ENCODE measurements around the gene CHD3.

CHD3 gene

DNA sequence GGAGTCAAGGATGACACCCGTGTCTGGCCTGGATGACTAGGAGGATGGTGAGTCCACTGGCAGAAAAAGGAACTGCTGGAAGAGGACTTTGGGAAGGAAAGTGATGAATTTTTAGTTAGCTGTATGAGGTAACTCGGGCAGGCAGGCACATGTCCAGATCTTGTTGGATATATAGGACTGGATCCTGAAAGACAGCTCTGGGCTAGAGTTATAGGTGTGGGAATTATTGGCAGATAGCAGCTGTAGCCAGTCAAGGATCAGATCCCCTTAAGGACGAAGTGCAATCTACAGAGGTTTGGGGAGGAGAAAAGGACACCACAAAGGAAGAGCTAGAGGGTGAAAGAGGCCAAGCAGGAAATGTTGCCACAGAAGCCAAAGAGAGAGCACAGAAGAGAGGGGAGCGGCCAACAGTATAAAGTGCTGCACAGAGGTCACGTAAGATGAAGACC is 20.7 kb upstream of the CHD3 start:
- DNase-seq (ENCODE audit: low spot score): no peak
- in situ Hi-C loops (cut with MboI; ENCODE audit: low pct_unique_long_range_greater_than_20kb, low sequenced_read_pairs, unreplicated experiment): no loop called here
- TF ChIP-seq, protein P1, sequence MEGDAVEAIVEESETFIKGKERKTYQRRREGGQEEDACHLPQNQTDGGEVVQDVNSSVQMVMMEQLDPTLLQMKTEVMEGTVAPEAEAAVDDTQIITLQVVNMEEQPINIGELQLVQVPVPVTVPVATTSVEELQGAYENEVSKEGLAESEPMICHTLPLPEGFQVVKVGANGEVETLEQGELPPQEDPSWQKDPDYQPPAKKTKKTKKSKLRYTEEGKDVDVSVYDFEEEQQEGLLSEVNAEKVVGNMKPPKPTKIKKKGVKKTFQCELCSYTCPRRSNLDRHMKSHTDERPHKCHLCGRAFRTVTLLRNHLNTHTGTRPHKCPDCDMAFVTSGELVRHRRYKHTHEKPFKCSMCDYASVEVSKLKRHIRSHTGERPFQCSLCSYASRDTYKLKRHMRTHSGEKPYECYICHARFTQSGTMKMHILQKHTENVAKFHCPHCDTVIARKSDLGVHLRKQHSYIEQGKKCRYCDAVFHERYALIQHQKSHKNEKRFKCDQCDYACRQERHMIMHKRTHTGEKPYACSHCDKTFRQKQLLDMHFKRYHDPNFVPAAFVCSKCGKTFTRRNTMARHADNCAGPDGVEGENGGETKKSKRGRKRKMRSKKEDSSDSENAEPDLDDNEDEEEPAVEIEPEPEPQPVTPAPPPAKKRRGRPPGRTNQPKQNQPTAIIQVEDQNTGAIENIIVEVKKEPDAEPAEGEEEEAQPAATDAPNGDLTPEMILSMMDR (IDR thresholded peaks at IDR 0.05; ENCODE audit: extremely low read depth, insufficient read depth, missing control alignments): no peak

DNA sequence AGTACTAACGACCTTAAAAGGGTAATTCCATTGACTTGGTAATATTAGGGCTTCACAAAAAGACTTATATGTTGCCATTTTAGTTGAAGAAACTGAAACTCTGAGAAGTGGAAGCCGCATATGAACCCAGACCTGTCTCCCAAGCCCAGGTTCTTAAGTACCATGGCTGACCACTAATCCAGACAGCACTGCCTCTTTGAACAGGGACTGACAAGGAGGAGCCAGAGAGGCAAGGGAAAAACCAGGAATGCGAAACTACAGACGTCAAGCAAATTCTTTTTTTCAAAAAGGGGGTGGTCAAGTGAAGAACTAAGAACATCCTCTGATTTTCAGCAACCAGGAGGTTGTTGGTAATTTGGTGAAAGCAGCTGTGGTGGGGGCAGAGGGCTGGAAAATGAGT is 15.5 kb upstream of the CHD3 start:
- TF ChIP-seq, protein P1 (IDR thresholded peaks at IDR 0.05; ENCODE audit: extremely low read depth, insufficient read depth, missing control alignments): no peak
- in situ Hi-C loops (cut with MboI; ENCODE audit: low pct_unique_long_range_greater_than_20kb, low sequenced_read_pairs, unreplicated experiment): no loop called here
- no peak for DNase-seq (ENCODE audit: low spot score)

DNA sequence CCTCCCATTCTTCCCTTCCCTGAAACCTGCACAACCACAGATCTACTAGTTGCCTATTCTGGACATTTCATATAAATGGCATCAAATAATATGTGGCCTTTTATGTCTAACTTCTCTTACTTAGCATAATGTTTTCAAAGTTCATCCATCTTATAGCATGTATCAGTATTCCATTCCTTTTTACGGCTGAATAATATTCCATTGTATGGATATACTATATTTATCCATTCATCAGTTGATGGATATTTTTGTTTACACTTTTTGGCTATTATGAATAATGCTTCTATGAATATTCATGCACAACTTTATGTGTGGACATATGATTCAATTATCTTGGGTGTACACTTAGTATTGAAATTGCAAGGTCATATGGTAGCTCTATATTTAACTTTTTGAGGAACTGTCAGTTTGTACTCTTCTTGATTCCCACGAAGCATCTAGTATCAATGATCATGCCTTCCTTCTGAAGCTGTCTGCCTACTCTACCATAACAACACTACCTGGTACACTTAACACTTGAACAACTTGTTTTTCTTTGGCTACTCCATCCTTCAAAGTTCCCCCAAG is 12.7 kb upstream of the CHD3 start:
- TF ChIP-seq, protein P1 (IDR thresholded peaks at IDR 0.05; ENCODE audit: extremely low read depth, insufficient read depth, missing control alignments): no peak
- in situ Hi-C loops (cut with MboI; ENCODE audit: low pct_unique_long_range_greater_than_20kb, low sequenced_read_pairs, unreplicated experiment): no loop called here
- no peak for DNase-seq (ENCODE audit: low spot score)

DNA sequence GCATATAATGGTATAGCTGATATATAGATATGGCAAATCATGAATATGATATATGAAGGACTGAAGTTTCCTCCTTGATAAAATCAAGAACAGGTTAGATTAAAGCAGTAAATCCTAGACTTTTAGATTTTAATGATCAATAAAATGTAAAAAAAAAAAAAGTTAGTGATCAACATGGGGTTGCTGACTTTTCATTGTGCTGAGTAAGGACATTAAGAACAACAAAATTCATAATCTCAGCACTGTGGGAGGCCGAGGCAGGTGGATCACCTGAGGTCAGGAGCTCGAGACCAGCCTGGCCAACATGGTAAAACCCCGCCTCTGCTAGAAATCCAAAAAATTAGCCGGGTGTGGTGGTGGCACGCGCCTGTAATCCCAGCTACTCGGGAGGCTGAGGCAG is 10.4 kb upstream of the CHD3 start:
- DNase-seq (ENCODE audit: low spot score): no peak
- in situ Hi-C loops (cut with MboI; ENCODE audit: low pct_unique_long_range_greater_than_20kb, low sequenced_read_pairs, unreplicated experiment): no loop called here
- TF ChIP-seq, protein P1 (IDR thresholded peaks at IDR 0.05; ENCODE audit: extremely low read depth, insufficient read depth, missing control alignments): no peak

DNA sequence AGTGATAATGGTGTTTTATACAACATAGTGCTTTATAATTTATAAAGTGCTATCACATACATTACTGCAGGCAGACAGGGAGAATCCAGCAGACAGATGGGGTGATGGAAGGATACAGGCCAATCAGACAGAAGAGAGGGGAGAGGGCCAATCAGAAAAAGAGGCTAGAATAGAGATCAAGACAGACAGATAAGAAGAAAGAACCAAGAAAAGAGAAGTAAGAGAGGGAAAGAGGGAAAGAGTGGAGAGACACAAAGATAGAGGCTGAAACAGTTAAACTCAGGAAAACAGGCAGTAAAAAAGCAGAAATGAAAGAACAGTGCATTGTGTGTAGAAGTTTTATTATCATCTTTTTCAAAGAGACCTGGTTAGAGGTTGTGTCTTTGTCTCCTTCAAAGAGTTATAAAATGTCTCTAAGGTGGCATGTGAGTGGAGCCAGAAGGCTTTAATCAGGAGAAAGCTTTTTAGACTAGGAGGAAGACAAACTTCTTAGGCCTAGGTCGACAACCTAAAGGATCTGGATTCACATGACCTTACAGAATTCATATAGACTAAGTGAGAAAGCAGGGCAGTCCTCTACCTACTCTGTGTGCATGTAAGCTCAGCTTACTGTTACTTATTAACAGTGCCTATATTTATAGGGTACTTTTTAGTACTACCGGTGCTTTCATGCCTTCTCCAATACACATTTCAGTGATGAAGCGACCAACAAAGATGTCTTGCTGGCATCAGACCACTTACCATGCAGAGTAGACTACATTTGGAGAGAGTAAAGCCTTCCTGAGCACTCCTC is 8.3 kb upstream of the CHD3 start:
- no peak for DNase-seq (ENCODE audit: low spot score)
- TF ChIP-seq, protein P1 (IDR thresholded peaks at IDR 0.05; ENCODE audit: extremely low read depth, insufficient read depth, missing control alignments): no peak
- in situ Hi-C loops (cut with MboI; ENCODE audit: low pct_unique_long_range_greater_than_20kb, low sequenced_read_pairs, unreplicated experiment): no loop called here

DNA sequence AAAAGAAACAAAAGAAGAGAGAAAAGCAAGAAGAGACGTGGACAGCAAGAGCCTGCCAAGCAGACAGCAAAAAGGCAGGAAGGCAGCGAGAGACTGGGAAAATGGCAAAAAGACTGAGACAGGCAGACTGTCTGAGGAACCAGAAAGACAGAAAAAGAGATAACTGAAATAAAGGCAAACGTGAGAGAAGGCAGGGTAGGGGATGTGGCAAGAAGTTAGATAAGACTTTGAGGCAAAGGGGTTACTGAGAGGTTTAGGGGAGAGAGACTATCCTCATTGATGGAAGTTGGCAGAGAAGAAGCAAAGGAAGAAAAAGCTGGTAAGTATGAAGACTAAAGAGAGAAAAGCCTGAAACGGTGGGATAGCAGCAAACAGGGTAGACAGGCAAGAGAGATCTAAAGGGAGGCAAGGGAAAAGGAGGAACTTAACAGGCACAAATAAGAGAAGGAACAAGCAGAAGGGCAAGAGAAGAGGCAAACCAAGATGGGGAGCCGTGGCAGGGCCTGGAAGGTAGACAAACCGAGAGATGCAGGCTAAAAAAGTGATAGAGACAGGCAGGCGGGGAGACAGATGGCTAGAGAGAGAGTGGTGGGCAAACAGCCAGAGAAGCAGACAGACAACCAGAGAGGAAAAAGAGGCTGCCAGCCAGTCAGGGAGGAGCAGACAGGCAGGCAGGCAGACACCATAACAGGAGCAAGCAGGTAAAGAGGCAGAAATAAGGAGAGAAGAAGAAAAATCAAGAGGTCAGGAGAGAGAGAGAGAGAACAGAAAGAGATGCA is 7.1 kb upstream of the CHD3 start:
- no peak for DNase-seq (ENCODE audit: low spot score)
- TF ChIP-seq, protein P1 (IDR thresholded peaks at IDR 0.05; ENCODE audit: extremely low read depth, insufficient read depth, missing control alignments): no peak
- in situ Hi-C loops (cut with MboI; ENCODE audit: low pct_unique_long_range_greater_than_20kb, low sequenced_read_pairs, unreplicated experiment): no loop called here
